Measurements from ENCODE around the gene DICER1. TPM values are rescaled to one million over a fixed set of nuclear protein-coding genes. Genes with fewer than 3 reads are reported as not detected.

Gene DICER1
- polyA plus RNA-seq, 2 of the 4 experiments (the other 2 are of a cell fraction): 14.1 to 46.3 TPM

DNA sequence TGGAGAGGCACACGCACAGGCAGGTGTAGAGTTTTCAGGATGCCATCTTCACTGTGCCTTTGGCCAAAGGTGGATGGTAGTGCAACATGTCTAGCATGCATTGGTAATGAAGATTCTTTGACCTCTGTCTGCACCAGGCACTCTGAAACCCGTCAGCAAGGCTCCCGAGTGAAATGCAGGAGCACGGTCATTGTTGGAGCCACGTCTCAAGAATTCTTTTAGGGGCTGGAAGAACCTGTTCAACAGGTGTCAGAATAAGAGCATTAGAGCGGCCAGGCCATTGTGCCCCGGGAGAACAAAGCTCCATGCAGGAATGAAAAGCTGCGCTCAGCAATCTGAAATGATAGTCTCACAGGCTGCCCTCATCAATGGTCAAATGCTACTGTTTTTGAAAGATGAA is 40.2 kb upstream of the DICER1 start:
- Histone ChIP-seq H3K27ac (no peak overlapping the region), H3K4me1 (no peaks in the 10 kb centered on the region), H3K4me2 (no peak overlapping the region), H3K4me3 (no peak overlapping the region), H3K9me3 (no peaks in the 10 kb centered on the region)
- ATAC-seq (no peak), DNase-seq (ENCODE audit: low read depth in 1 of 2, low spot score in 1 of 2) (no peak), FAIRE-seq (no peak)
- CTCF ChIA-PET: interaction anchor here (1.1 kb wide), 1 partner anchor 10 kb away, joined by 3 read pairs; no protein-coding TSS in a partner anchor
- POLR2A ChIA-PET: no interaction called here
- 92% methylated on average over 8 of the region's 8 CpGs for WGBS (ENCODE audit: missing lambda C conversion rate)
- TF ChIP-seq MAZ (IDR thresholded peaks at IDR 0.05; ENCODE audit: borderline replicate concordance, low read depth, low read length) (no peak), KDM5A (IDR thresholded peaks at IDR 0.05) (no peak), NR3C1 (IDR thresholded peaks at IDR 0.05) (no peak), JUN (IDR thresholded peaks at IDR 0.05) (no peak), RNF2 (IDR thresholded peaks at IDR 0.05; ENCODE audit: borderline replicate concordance, low read depth) (no peak), ZNF302 (CRISPR knock-in tag; IDR thresholded peaks at IDR 0.05) (no peak), FOSL2 (IDR thresholded peaks at IDR 0.05) (no peak), FOSL2 (CRISPR knock-in tag; IDR thresholded peaks at IDR 0.05) (no peak), CBX8 (IDR thresholded peaks at IDR 0.05) (no peak), CHD2 (IDR thresholded peaks at IDR 0.05; ENCODE audit: low read length, partially characterized antibody) (no peak), RCOR1 (IDR thresholded peaks at IDR 0.05; ENCODE audit: low read depth, low read length) (no peak), RFX5 (IDR thresholded peaks at IDR 0.05) (no peak), ZSCAN20 (CRISPR knock-in tag; IDR thresholded peaks at IDR 0.05) (no peak), HEYL (CRISPR knock-in tag; IDR thresholded peaks at IDR 0.05) (no peak), SMC3 (IDR thresholded peaks at IDR 0.05) (no peak), BHLHE40 (IDR thresholded peaks at IDR 0.05; ENCODE audit: low read depth, low read length) (no peak), HOXB5 (CRISPR knock-in tag; IDR thresholded peaks at IDR 0.05) (no peak)
- TF ChIP-seq, protein P1, sequence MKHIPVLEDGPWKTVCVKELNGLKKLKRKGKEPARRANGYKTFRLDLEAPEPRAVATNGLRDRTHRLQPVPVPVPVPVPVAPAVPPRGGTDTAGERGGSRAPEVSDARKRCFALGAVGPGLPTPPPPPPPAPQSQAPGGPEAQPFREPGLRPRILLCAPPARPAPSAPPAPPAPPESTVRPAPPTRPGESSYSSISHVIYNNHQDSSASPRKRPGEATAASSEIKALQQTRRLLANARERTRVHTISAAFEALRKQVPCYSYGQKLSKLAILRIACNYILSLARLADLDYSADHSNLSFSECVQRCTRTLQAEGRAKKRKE (CRISPR knock-in tag; IDR thresholded peaks at IDR 0.05; ENCODE audit: low read depth): no peak

DNA sequence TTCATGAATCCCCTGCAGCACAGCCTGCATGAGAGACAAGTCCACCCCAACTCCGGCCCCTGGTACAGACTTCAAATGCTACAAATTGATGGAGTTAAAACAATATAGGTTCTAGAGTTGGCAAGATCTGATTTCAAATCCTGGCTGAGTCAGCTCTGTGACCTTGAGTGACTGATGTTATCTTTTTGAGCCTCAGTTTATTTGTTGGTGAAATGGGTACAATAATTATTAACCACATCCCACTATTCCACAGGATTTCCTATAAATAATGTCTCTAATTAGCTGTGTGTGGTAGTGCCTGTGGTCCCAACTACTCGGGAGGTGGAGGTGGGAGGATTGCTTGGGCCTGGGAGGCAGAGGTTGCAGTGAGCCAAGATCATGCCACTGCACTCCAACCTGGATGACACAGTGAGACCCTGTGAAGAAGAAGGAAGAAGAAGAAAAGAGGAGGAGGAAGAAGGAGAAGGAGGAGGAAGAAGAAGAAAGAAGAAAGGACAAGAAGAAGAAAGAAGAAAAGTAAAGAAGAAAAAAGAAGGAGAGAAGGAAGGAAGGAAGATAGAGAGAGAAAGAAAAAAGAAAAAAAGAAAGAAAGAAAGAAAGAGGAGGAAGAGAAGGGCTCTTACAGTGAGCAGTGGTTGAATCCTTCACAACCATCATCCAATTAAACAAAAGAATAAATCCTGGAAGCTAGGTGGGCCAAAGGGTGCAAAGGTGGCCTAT is 39.7 kb upstream of the DICER1 start:
- H3K4me2 ChIP-seq: no peak overlapping the region
- H3K27ac ChIP-seq: no peak overlapping the region
- CTCF ChIA-PET: interaction anchor here (1.1 to 1.3 kb wide), 2 partner anchors 9 to 153 kb away, joined by 3 to 5 read pairs; no protein-coding TSS in a partner anchor
- POLR2A ChIA-PET: no interaction called here
- no peak for TF ChIP-seq FOXS1 (CRISPR knock-in tag; IDR thresholded peaks at IDR 0.05)
- TF ChIP-seq ESRRA (IDR thresholded peaks at IDR 0.05; ENCODE audit: borderline replicate concordance, low read length): no peak
- no peak for TF ChIP-seq SMC3 (IDR thresholded peaks at IDR 0.05)
- 63% methylated on average over 2 of the region's 2 CpGs for WGBS (ENCODE audit: missing lambda C conversion rate)
- H3K4me1 ChIP-seq: no peaks in the 10 kb centered on the region
- ATAC-seq: no peak
- DNase-seq (ENCODE audit: low read depth in 1 of 2, low spot score in 1 of 2): no peak
- FAIRE-seq: no peak
- no peaks in the 10 kb centered on the region for H3K9me3 ChIP-seq
- H3K4me3 ChIP-seq: no peak overlapping the region

DNA sequence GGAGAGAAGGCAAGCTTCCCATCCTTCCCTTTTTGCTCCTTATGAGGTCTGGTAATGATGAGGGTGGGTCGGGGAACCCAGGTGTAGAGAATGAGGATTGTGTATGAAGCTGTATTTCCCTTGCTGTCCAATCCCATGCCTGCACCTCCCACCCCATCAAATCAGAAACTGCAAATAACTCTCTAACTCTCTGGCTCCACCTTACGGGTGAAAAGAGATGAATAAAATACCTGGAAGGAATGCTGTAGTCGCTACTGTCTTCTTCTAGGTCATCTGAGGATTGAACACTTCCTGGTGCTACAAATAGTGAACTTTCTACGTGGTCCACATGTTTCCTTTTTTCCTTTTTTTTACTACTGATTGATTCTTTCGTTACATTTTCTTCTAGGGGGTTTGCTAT is 38.9 kb upstream of the DICER1 start:
- peak; percentile 54 to 84; a peak in 4 of 6 replicates for ATAC-seq
- no peaks in the 10 kb centered on the region for H3K4me1 ChIP-seq
- FAIRE-seq: no peak
- TF ChIP-seq RAD21 (conservative IDR thresholded peaks at IDR 0.05 in 1 of 2, IDR thresholded peaks at IDR 0.05 in 1 of 2): peak in 1 of 2 experiments; percentile 41; a peak in 2 of 5 replicates
- no peak for TF ChIP-seq RNF2 (IDR thresholded peaks at IDR 0.05; ENCODE audit: borderline replicate concordance, low read depth)
- ChIA-PET CTCF (interaction anchor here (0.7 to 1.3 kb wide), 4 partner anchors 21 to 236 kb away, joined by 3 to 5 read pairs (median 4); no protein-coding TSS in a partner anchor), POLR2A (no interaction called here)
- H3K27ac ChIP-seq: no peak overlapping the region
- H3K9me3 ChIP-seq: no peaks in the 10 kb centered on the region
- H3K4me3 ChIP-seq: no peak overlapping the region
- no peak overlapping the region for H3K4me2 ChIP-seq
- 50% methylated on average over 5 of the region's 5 CpGs for WGBS (ENCODE audit: missing lambda C conversion rate)
- DNase-seq (ENCODE audit: low read depth in 1 of 2, low spot score in 1 of 2): peak; percentile 14 to 27

DNA sequence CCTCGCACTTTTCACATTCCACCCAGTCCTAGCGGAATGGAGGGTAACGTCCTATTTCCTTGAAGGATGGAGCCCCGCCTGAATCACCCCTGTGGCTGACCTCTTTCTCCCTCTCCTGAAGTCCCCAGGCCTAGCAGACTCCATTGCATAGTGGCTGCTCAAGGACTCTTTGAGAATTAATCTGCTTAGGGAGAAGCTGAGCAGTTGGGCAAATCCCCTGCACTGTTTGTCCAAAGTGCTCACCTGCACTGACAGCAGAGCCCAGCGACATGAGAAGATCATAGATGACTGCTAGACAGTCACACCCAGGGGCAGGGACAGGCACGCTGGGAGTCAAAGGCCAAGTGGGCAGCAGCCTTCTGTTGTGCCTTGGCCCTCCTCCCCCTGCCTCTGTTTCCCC is 37.7 kb upstream of the DICER1 start:
- 91% methylated on average over 5 of the region's 6 CpGs for WGBS (ENCODE audit: missing lambda C conversion rate)
- POLR2A ChIA-PET: no interaction called here

More for the DNA sequence above, 37.7 kb upstream of the DICER1 start:
- no peak for DNase-seq (ENCODE audit: low read depth in 1 of 2, low spot score in 1 of 2)
- H3K4me2 ChIP-seq: no peak overlapping the region
- H3K27ac ChIP-seq: no peak overlapping the region
- H3K9me3 ChIP-seq: no peaks in the 10 kb centered on the region
- no peak for ATAC-seq
- TF ChIP-seq ZNF302 (CRISPR knock-in tag; IDR thresholded peaks at IDR 0.05) (no peak), MYC (IDR thresholded peaks at IDR 0.05; ENCODE audit: borderline replicate concordance, low read length) (no peak), HOXA7 (CRISPR knock-in tag; IDR thresholded peaks at IDR 0.05) (no peak), JUN (IDR thresholded peaks at IDR 0.05) (no peak), MAFK (IDR thresholded peaks at IDR 0.05; ENCODE audit: partially characterized antibody) (no peak), KDM5A (IDR thresholded peaks at IDR 0.05) (no peak), ZC3H11A (IDR thresholded peaks at IDR 0.05) (no peak), POLR2AphosphoS2 (conservative IDR thresholded peaks at IDR 0.05; ENCODE audit: low read length) (no peak), ZSCAN20 (CRISPR knock-in tag; IDR thresholded peaks at IDR 0.05) (no peak), RFX5 (IDR thresholded peaks at IDR 0.05) (no peak), CEBPB (IDR thresholded peaks at IDR 0.05) (no peak), NFE2L2 (conservative IDR thresholded peaks at IDR 0.05; ENCODE audit: low read length) (no peak)
- CTCF ChIA-PET: no interaction called here
- H3K4me1 ChIP-seq: no peaks in the 10 kb centered on the region
- no peak overlapping the region for H3K4me3 ChIP-seq
- FAIRE-seq: no peak

All from A549 (cell line).